GM23338 (cell line): ENCODE results near the gene ROGDI. TPM values are rescaled to one million over a fixed set of nuclear protein-coding genes. Genes with fewer than 3 reads are reported as not detected.

ENCODE experiments used
- ATAC-seq: fragments of 200-7000 bp; cut with Tn5 transposase; 3 replicates; pipeline ENCODE4 v1.9.1; 2020
- DNase-seq: peaks from one replicate; pipeline ENCODE4 v3.0.0-alpha.2; 2015; ENCODE audit warnings: low spot score
- H2AFZ ChIP-seq: fragments of 200-600 bp; sonication (generic); 2 replicates; pipeline ENCODE4 v1.8.0; 2016; ENCODE audit warnings: antibody characterized with exemption, mild to moderate bottlenecking, moderate library complexity
- H3F3A ChIP-seq: fragments of 200-600 bp; sonication (generic); replicated peaks from 2 replicates; pipeline ENCODE4 v1.8.0; 2017; ENCODE audit warnings: antibody characterized with exemption, mixed run types, low read depth
- H3K27ac ChIP-seq: fragments of 200-600 bp; sonication (generic); 2 replicates; pipeline ENCODE4 v1.6.1; 2016; ENCODE audit warnings: low read depth
- H3K27me3 ChIP-seq: fragments of 200-600 bp; sonication (generic); 2 replicates; pipeline ENCODE4 v1.8.0; 2016; ENCODE audit warnings: mild to moderate bottlenecking, mixed run types, moderate library complexity; ENCODE audit not compliant: insufficient read depth
- H3K36me3 ChIP-seq: fragments of 200-600 bp; sonication (generic); 2 replicates; pipeline ENCODE4 v1.8.0; 2016; ENCODE audit warnings: mild to moderate bottlenecking; ENCODE audit not compliant: insufficient read depth
- H3K4me1 ChIP-seq: fragments of 200-600 bp; sonication (generic); 2 replicates; pipeline ENCODE4 v1.8.0; 2016; ENCODE audit warnings: mild to moderate bottlenecking, moderate library complexity; ENCODE audit not compliant: insufficient read depth
- H3K4me2 ChIP-seq: fragments of 200-600 bp; sonication (generic); 2 replicates; pipeline ENCODE4 v1.7.1; 2017; ENCODE audit warnings: mixed run types
- H3K4me3 ChIP-seq: fragments of 200-600 bp; sonication (generic); 2 replicates; pipeline ENCODE4 v1.6.1; 2016; ENCODE audit warnings: mixed run types
- H3K79me2 ChIP-seq: fragments of 200-600 bp; sonication (generic); replicated peaks from 2 replicates; pipeline ENCODE4 v1.8.0; 2017; ENCODE audit warnings: mild to moderate bottlenecking; ENCODE audit not compliant: insufficient read depth
- H3K9me2 ChIP-seq: fragments of 200-600 bp; sonication (generic); 2 replicates; pipeline ENCODE4 v1.8.0; 2017; ENCODE audit not compliant: insufficient read depth
- H4K20me1 ChIP-seq: fragments of 200-600 bp; sonication (generic); replicated peaks from 2 replicates; pipeline ENCODE4 v1.8.0; 2017; ENCODE audit warnings: mild to moderate bottlenecking; ENCODE audit not compliant: insufficient read depth
- H3K27ac Mint-ChIP-seq: 2 replicates; pipeline ENCODE4 v1.8.0; 2020; ENCODE audit warnings: inconsistent platforms, mild to moderate bottlenecking, moderate library complexity, mixed read lengths
- H3K27me3 Mint-ChIP-seq: 3 replicates; pipeline ENCODE4 v1.8.0; 2022; ENCODE audit warnings: low read depth, mild to moderate bottlenecking, moderate library complexity, mixed read lengths, inconsistent platforms; ENCODE audit not compliant: insufficient read depth, poor library complexity
- H3K36me3 Mint-ChIP-seq: 3 replicates; pipeline ENCODE4 v1.8.0; 2021; ENCODE audit warnings: low read depth, mild to moderate bottlenecking, inconsistent platforms, moderate library complexity, mixed read lengths
- H3K4me1 Mint-ChIP-seq: 3 replicates; pipeline ENCODE4 v1.8.0; 2020; ENCODE audit warnings: mild to moderate bottlenecking, inconsistent platforms, mixed read lengths
- H3K4me3 Mint-ChIP-seq: 3 replicates; pipeline ENCODE4 v1.8.0; 2021; ENCODE audit warnings: moderate library complexity, mild to moderate bottlenecking, inconsistent platforms, mixed read lengths
- H3K9me3 Mint-ChIP-seq: 3 replicates; pipeline ENCODE4 v1.8.0; 2020; ENCODE audit warnings: moderate library complexity, mild to moderate bottlenecking, inconsistent platforms, mixed read lengths
- CREB1 ChIP-seq: fragments of 250-450 bp; sonication (Bioruptor Pico); IDR thresholded peaks from 2 replicates; pipeline ENCODE4 v1.5.0; 2020; ENCODE audit warnings: low read depth, mild to moderate bottlenecking, moderate library complexity
- EZH2 ChIP-seq: fragments of 200-600 bp; sonication (generic); IDR thresholded peaks from one replicate; pipeline ENCODE4 v1.8.0; 2017; ENCODE audit warnings: antibody characterized with exemption, mild to moderate bottlenecking, low read depth; ENCODE audit not compliant: unreplicated experiment
- EZH2phosphoT487 ChIP-seq: fragments of 200-600 bp; sonication (generic); IDR thresholded peaks from one replicate; pipeline ENCODE4 v1.8.1; 2018; ENCODE audit warnings: antibody characterized with exemption; ENCODE audit not compliant: unreplicated experiment
- POLR2AphosphoS5 ChIP-seq: IDR thresholded peaks from 2 replicates; pipeline ENCODE4 v1.6.1; 2016; ENCODE audit warnings: antibody characterized with exemption, low read depth
- STAT1 ChIP-seq: IDR thresholded peaks from one replicate; pipeline ENCODE4 v1.6.1; 2016; ENCODE audit warnings: antibody characterized with exemption; ENCODE audit not compliant: unreplicated experiment
- ZNF331 ChIP-seq: fragments of 250-450 bp; sonication (Bioruptor Pico); IDR thresholded peaks from 2 replicates; pipeline ENCODE4 v1.5.0; 2020; ENCODE audit warnings: low read depth, mild to moderate bottlenecking, moderate library complexity
- polyA plus RNA-seq: library from polyadenylated mRNA; unstranded; fragments of >200 nt; fragmentation: Nextera tagmentation; extraction: Ambion mirVana; gene quantifications from 2 replicates; pipeline ENCODE4 v1.2.1, GENCODE V29; 2016
- total RNA-seq: library from RNA; depleted of rRNA; stranded (reverse); fragments of >200 nt; shearing (Covaris generic); gene quantifications from 2 replicates; pipeline ENCODE4 v1.2.3, GENCODE V29; 2014
- TF ChIP-seq, protein P1 (sequence below), 2 experiments: fragments of 200-600 bp in 1 of 2; sonication (generic) in 1 of 2; conservative IDR thresholded peaks; 2 replicates each; pipeline versions ENCODE4 v1.5.1 to v1.6.1; 2016 to 2017; ENCODE audit warnings: antibody characterized with exemption in 2 of 2, low read depth in 2 of 2, mild to moderate bottlenecking in 2 of 2, moderate library complexity in 1 of 2
- TF ChIP-seq, protein P2 (sequence below): fragments of 250-450 bp; sonication (Bioruptor Pico); IDR thresholded peaks from 2 replicates; pipeline ENCODE4 v1.5.0; 2020; ENCODE audit warnings: mild to moderate bottlenecking, moderate library complexity

Gene ROGDI
- total and polyA plus RNA-seq, 2 experiments from 2014 or later, result 30.3 to 38.8 TPM

DNA sequence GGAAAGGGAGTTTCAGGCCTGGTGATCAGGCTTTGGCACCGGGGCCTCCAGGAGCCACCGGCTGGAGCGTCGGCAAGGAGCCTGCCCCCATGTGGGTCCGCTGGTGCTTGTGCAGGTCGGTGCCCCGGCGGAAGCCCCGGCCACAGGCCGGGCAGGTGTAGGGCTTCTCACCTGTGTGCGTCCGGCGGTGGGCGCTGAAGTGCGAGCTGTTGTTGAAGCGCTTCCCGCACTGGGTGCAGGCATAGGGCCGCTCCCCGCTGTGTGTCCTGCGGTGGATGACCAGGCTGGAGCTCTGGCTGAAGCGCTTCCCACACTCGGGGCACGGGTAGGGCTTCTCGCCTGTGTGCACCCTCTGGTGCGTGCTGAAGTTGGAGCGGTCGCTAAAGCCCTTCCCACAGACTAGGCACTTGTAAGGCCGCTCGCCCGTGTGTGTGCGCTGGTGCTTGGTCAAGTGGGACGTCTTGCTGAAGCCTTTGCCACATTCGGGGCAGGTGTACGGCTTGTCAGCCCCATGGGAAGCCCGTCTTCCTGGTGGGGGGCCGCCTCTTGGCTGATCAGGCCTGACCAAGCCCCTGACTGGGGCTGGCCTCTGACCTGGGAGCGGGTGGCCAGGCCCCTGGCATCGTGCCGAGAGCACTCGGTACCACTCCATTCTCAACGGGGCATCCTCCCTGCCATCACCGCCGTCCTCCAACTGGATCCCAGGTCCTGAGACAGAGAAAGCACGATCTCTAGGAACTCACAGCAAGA is 49.9 kb downstream of the ROGDI start:
- no peaks in the 10 kb centered on the region for H3K4me1 ChIP-seq
- Mint-ChIP-seq H3K4me1 (no peaks in the 10 kb centered on the region), H3K27me3 (peaks cover 3% of the 10 kb centered on the region), H3K27ac (no peak overlapping the region), H3K4me3 (no peak overlapping the region), H3K9me3 (peaks cover 6% of the 10 kb centered on the region; the same call in 2 of the 3 replicates), H3K36me3 (peaks cover 46% of the 10 kb centered on the region)
- H3K27me3 ChIP-seq, result no peaks in the 10 kb centered on the region
- H3K9me2 ChIP-seq, result no peaks in the 10 kb centered on the region
- no peak overlapping the region for H3K27ac ChIP-seq
- no peak overlapping the region for H2AFZ ChIP-seq
- H3K79me2 ChIP-seq, result no peaks in the 10 kb centered on the region
- H3F3A ChIP-seq, result no peaks in the 10 kb centered on the region
- no peak overlapping the region for H3K4me3 ChIP-seq
- peaks cover 13% of the 10 kb centered on the region; the same call in 1 of the 2 replicates for H3K36me3 ChIP-seq
- TF ChIP-seq, protein P1, sequence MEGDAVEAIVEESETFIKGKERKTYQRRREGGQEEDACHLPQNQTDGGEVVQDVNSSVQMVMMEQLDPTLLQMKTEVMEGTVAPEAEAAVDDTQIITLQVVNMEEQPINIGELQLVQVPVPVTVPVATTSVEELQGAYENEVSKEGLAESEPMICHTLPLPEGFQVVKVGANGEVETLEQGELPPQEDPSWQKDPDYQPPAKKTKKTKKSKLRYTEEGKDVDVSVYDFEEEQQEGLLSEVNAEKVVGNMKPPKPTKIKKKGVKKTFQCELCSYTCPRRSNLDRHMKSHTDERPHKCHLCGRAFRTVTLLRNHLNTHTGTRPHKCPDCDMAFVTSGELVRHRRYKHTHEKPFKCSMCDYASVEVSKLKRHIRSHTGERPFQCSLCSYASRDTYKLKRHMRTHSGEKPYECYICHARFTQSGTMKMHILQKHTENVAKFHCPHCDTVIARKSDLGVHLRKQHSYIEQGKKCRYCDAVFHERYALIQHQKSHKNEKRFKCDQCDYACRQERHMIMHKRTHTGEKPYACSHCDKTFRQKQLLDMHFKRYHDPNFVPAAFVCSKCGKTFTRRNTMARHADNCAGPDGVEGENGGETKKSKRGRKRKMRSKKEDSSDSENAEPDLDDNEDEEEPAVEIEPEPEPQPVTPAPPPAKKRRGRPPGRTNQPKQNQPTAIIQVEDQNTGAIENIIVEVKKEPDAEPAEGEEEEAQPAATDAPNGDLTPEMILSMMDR (conservative IDR thresholded peaks at IDR 0.05; ENCODE audit: low read depth in 2 of 2), result no peak
- TF ChIP-seq EZH2 (no peak), STAT1 (no peak)
- ATAC-seq, result no peak
- H4K20me1 ChIP-seq, result no peaks in the 10 kb centered on the region; the same call in none of the 2 replicates
- H3K4me2 ChIP-seq, result no peak overlapping the region
- DNase-seq, result no peak

DNA sequence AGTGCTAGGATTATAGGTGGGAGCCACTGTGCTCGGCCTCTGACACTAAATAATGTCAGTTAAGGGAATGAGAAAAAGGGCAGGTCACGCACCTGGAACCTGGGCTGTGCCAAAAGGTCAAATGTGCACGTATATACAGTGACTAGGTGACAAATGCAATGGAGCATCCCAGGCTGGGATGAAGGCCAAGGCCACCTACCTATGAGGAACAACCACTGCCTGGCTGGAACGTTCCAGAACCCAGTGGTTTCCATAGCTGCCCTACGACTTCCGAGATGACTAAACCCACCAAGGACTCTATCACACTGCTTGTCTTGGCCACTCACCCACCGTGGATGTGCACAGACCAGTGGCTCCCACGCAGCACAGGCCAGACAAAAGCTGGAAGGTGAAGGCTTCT is 51.5 kb downstream of the ROGDI start:
- Mint-ChIP-seq H3K9me3 (peaks cover 6% of the 10 kb centered on the region; the same call in 2 of the 3 replicates), H3K36me3 (peaks cover 32% of the 10 kb centered on the region), H3K4me3 (no peak overlapping the region), H3K4me1 (peaks cover 2% of the 10 kb centered on the region; the same call in 1 of the 3 replicates), H3K27ac (no peak overlapping the region), H3K27me3 (peaks cover 5% of the 10 kb centered on the region)
- Histone ChIP-seq H3K4me1 (no peaks in the 10 kb centered on the region), H3K9me2 (no peaks in the 10 kb centered on the region), H2AFZ (no peak overlapping the region), H3K27ac (no peak overlapping the region), H4K20me1 (no peaks in the 10 kb centered on the region; the same call in 1 of the 2 replicates), H3F3A (no peaks in the 10 kb centered on the region), H3K36me3 (peaks cover 11% of the 10 kb centered on the region; the same call in 1 of the 2 replicates), H3K4me3 (no peak overlapping the region), H3K27me3 (no peaks in the 10 kb centered on the region), H3K79me2 (no peaks in the 10 kb centered on the region), H3K4me2 (no peak overlapping the region)
- no peak for ATAC-seq
- TF ChIP-seq EZH2phosphoT487, result no peak
- TF ChIP-seq POLR2AphosphoS5, result no peak
- no peak for TF ChIP-seq EZH2
- no peak for TF ChIP-seq CREB1 (CRISPR knock-in tag)
- TF ChIP-seq ZNF331 (CRISPR knock-in tag), result no peak
- TF ChIP-seq, protein P2, sequence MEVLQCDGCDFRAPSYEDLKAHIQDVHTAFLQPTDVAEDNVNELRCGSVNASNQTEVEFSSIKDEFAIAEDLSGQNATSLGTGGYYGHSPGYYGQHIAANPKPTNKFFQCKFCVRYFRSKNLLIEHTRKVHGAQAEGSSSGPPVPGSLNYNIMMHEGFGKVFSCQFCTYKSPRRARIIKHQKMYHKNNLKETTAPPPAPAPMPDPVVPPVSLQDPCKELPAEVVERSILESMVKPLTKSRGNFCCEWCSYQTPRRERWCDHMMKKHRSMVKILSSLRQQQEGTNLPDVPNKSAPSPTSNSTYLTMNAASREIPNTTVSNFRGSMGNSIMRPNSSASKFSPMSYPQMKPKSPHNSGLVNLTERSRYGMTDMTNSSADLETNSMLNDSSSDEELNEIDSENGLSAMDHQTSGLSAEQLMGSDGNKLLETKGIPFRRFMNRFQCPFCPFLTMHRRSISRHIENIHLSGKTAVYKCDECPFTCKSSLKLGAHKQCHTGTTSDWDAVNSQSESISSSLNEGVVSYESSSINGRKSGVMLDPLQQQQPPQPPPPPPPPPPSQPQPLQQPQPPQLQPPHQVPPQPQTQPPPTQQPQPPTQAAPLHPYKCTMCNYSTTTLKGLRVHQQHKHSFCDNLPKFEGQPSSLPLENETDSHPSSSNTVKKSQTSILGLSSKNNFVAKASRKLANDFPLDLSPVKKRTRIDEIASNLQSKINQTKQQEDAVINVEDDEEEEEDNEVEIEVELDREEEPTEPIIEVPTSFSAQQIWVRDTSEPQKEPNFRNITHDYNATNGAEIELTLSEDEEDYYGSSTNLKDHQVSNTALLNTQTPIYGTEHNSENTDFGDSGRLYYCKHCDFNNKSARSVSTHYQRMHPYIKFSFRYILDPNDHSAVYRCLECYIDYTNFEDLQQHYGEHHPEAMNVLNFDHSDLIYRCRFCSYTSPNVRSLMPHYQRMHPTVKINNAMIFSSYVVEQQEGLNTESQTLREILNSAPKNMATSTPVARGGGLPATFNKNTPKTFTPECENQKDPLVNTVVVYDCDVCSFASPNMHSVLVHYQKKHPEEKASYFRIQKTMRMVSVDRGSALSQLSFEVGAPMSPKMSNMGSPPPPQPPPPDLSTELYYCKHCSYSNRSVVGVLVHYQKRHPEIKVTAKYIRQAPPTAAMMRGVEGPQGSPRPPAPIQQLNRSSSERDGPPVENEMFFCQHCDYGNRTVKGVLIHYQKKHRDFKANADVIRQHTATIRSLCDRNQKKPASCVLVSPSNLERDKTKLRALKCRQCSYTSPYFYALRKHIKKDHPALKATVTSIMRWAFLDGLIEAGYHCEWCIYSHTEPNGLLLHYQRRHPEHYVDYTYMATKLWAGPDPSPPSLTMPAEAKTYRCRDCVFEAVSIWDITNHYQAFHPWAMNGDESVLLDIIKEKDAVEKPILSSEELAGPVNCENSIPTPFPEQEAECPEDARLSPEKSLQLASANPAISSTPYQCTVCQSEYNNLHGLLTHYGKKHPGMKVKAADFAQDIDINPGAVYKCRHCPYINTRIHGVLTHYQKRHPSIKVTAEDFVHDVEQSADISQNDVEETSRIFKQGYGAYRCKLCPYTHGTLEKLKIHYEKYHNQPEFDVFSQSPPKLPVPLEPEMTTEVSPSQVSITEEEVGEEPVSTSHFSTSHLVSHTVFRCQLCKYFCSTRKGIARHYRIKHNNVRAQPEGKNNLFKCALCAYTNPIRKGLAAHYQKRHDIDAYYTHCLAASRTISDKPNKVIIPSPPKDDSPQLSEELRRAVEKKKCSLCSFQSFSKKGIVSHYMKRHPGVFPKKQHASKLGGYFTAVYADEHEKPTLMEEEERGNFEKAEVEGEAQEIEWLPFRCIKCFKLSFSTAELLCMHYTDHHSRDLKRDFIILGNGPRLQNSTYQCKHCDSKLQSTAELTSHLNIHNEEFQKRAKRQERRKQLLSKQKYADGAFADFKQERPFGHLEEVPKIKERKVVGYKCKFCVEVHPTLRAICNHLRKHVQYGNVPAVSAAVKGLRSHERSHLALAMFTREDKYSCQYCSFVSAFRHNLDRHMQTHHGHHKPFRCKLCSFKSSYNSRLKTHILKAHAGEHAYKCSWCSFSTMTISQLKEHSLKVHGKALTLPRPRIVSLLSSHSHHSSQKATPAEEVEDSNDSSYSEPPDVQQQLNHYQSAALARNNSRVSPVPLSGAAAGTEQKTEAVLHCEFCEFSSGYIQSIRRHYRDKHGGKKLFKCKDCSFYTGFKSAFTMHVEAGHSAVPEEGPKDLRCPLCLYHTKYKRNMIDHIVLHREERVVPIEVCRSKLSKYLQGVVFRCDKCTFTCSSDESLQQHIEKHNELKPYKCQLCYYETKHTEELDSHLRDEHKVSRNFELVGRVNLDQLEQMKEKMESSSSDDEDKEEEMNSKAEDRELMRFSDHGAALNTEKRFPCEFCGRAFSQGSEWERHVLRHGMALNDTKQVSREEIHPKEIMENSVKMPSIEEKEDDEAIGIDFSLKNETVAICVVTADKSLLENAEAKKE (CRISPR knock-in tag), result no peak
- DNase-seq, result no peak
